Measurements from ENCODE around the gene WASF3.

- no peak for TF ChIP-seq CTCF (IDR thresholded peaks at IDR 0.05; ENCODE audit: low read depth, low read length)
- no peak for TF ChIP-seq EZH2phosphoT487 (IDR thresholded peaks at IDR 0.05; ENCODE audit: low read depth)
Measured at GRCh38 chr13:26614721-26615120, 57.2 kb downstream of the WASF3 start.
